H1 (cell line): ENCODE results near the gene MBNL2. TPM values are rescaled to one million over a fixed set of nuclear protein-coding genes. Genes with fewer than 3 reads are reported as not detected.

Experiments
- CTCF ChIA-PET: fragments of 300-600 bp; sonication (Branson Sonifier 250); formaldehyde crosslinking; loops from one replicate; lab custom pipeline; 2021; ENCODE audit not compliant: partially characterized antibody; lab: Charles Lee
- POLR2A ChIA-PET: fragments of 300-600 bp; sonication (Branson Sonifier 250); formaldehyde crosslinking; loops from one replicate; lab custom pipeline; 2021; ENCODE audit warnings: inconsistent platforms; ENCODE audit not compliant: partially characterized antibody; lab: Charles Lee
- DNase-seq, 2 experiments: peaks; one replicate each; pipeline versions ENCODE4 v3.0.0 to v3.0.0-alpha.2; 2010 to 2022; ENCODE audit warnings: low spot score in 2 of 2, low read depth in 1 of 2, mixed read lengths in 1 of 2
- FAIRE-seq: peaks from 2 replicates; lab custom pipeline; 2011; peaks lifted over from hg19 to GRCh38; lab: Jason Lieb, UNC
- H2AFZ ChIP-seq: 2 replicates; pipeline ENCODE4 v1.8.1; 2012; ENCODE audit warnings: low read length, inconsistent platforms
- H2AK5ac ChIP-seq: 2 replicates; pipeline ENCODE4 v1.6.1; 2013; ENCODE audit warnings: low read depth, low read length
- H2BK120ac ChIP-seq: replicated peaks from 2 replicates; pipeline ENCODE3; 2013; ENCODE audit warnings: low read depth, low read length, inconsistent platforms
- H2BK12ac ChIP-seq: 2 replicates; pipeline ENCODE4 v1.6.1; 2013; ENCODE audit warnings: low read depth, low read length
- H2BK15ac ChIP-seq: 2 replicates; pipeline ENCODE4 v1.6.1; 2013; ENCODE audit warnings: low read length
- H2BK20ac ChIP-seq: 2 replicates; pipeline ENCODE4 v1.6.1; 2013; ENCODE audit warnings: low read length
- H2BK5ac ChIP-seq: 2 replicates; pipeline ENCODE4 v1.6.1; 2013; ENCODE audit warnings: low read depth, low read length
- H3K14ac ChIP-seq: 2 replicates; pipeline ENCODE4 v1.6.1; 2013; ENCODE audit warnings: inconsistent platforms; ENCODE audit not compliant: insufficient read length
- H3K18ac ChIP-seq: 2 replicates; pipeline ENCODE4 v1.6.1; 2013; ENCODE audit warnings: low read length; ENCODE audit errors: extremely low read depth
- H3K23ac ChIP-seq: 2 replicates; pipeline ENCODE4 v1.6.1; 2013; ENCODE audit warnings: inconsistent platforms; ENCODE audit not compliant: insufficient read length
- H3K23me2 ChIP-seq: 2 replicates; pipeline ENCODE4 v1.6.1; 2013; ENCODE audit warnings: low read depth, low read length
- H3K27ac ChIP-seq: 2 replicates; pipeline ENCODE4 v1.6.1; 2011; ENCODE audit warnings: low read depth, low read length, inconsistent platforms
- H3K27me3 ChIP-seq, 4 experiments: replicated peaks in 1 of 4; 1 replicate in 1 of 4; 2 replicates in 3 of 4; pipeline versions ENCODE4 v1.6.1 to v1.8.1; 2011 to 2013; ENCODE audit warnings: low read length in 3 of 4, mild to moderate bottlenecking in 3 of 4, inconsistent platforms in 2 of 4, mixed read lengths in 2 of 4, moderate library complexity in 1 of 4; ENCODE audit not compliant: control insufficient read depth in 3 of 4, insufficient read depth in 3 of 4; ENCODE audit errors: extremely low read depth in 1 of 4
- H3K36me3 ChIP-seq, 4 experiments: 2 replicates each; pipeline versions ENCODE4 v1.6.1 to v1.8.1; 2011 to 2013; ENCODE audit warnings: mild to moderate bottlenecking in 4 of 4, low read length in 3 of 4, moderate library complexity in 2 of 4, control low read depth in 1 of 4, inconsistent platforms in 1 of 4; ENCODE audit not compliant: insufficient read depth in 4 of 4, control insufficient read depth in 2 of 4
- H3K4ac ChIP-seq: replicated peaks from 2 replicates; pipeline ENCODE3; 2013; ENCODE audit warnings: low read length, low read depth, mixed read lengths, inconsistent platforms; ENCODE audit not compliant: insufficient read length
- H3K4me1 ChIP-seq, 4 experiments: replicated peaks in 1 of 4; 1 replicate in 1 of 4; 2 replicates in 3 of 4; pipeline versions ENCODE4 v1.6.1 to v1.8.1; 2011 to 2013; ENCODE audit warnings: low read length in 3 of 4, inconsistent platforms in 2 of 4, mixed read lengths in 1 of 4; ENCODE audit not compliant: insufficient read depth in 4 of 4, control insufficient read depth in 3 of 4
- H3K4me2 ChIP-seq, 2 experiments: 2 replicates each; pipeline versions ENCODE4 v1.6.1 to v1.8.1; 2011 to 2013; ENCODE audit warnings: low read depth in 2 of 2, low read length in 2 of 2, control low read depth in 1 of 2, inconsistent platforms in 1 of 2, mild to moderate bottlenecking in 1 of 2; ENCODE audit not compliant: insufficient read depth in 1 of 2
- H3K4me3 ChIP-seq, 4 experiments: fragments of 200-600, 300-600 bp in 1 of 4; sonication (generic), shearing (Covaris generic), sonication (Bioruptor Twin) in 1 of 4; 2 replicates each; pipeline versions ENCODE4 v1.5.1 to v1.8.1; 2011 to 2016; ENCODE audit warnings: low read length in 4 of 4, low read depth in 3 of 4, control low read depth in 2 of 4, inconsistent platforms in 2 of 4, mild to moderate bottlenecking in 2 of 4, mixed read lengths in 1 of 4, moderate library complexity in 1 of 4; ENCODE audit not compliant: insufficient read depth in 2 of 4; ENCODE audit errors: extremely low read depth in 1 of 4
- H3K56ac ChIP-seq: replicated peaks from 2 replicates; pipeline ENCODE3; 2013; ENCODE audit warnings: low read depth, mild to moderate bottlenecking, mixed read lengths, low read length, inconsistent platforms; ENCODE audit not compliant: insufficient read length
- H3K79me1 ChIP-seq: 2 replicates; pipeline ENCODE4 v1.6.1; 2013; ENCODE audit warnings: low read depth, low read length, control low read depth
- H3K79me2 ChIP-seq, 2 experiments: 2 replicates each; pipeline versions ENCODE4 v1.6.1 to v1.8.1; 2012 to 2013; ENCODE audit warnings: low read length in 2 of 2, mild to moderate bottlenecking in 2 of 2, inconsistent platforms in 1 of 2; ENCODE audit not compliant: insufficient read depth in 2 of 2, control insufficient read depth in 1 of 2
- H3K9ac ChIP-seq, 4 experiments: replicated peaks in 1 of 4; 1 replicate in 1 of 4; 2 replicates in 3 of 4; pipeline versions ENCODE4 v1.6.1 to v1.8.1; 2011 to 2013; ENCODE audit warnings: low read depth in 3 of 4, low read length in 3 of 4, control low read depth in 2 of 4, mild to moderate bottlenecking in 2 of 4, moderate library complexity in 2 of 4, inconsistent platforms in 1 of 4; ENCODE audit errors: extremely low read depth in 1 of 4
- H3K9me3 ChIP-seq, 2 experiments: 2 replicates each; pipeline versions ENCODE4 v1.6.1 to v1.8.1; 2012 to 2013; ENCODE audit warnings: mild to moderate bottlenecking in 2 of 2, moderate library complexity in 2 of 2, control low read depth in 1 of 2, inconsistent platforms in 1 of 2, low read depth in 1 of 2, low read length in 1 of 2, mixed read lengths in 1 of 2; ENCODE audit not compliant: insufficient read depth in 2 of 2
- H4K20me1 ChIP-seq, 2 experiments: replicated peaks in 1 of 2; 2 replicates each; pipeline versions ENCODE3 to v1.8.1; 2011 to 2013; ENCODE audit warnings: inconsistent platforms in 2 of 2, low read length in 2 of 2, mild to moderate bottlenecking in 1 of 2; ENCODE audit not compliant: insufficient read depth in 2 of 2, control insufficient read depth in 1 of 2
- H4K5ac ChIP-seq: 2 replicates; pipeline ENCODE4 v1.6.1; 2013; ENCODE audit warnings: low read length, low read depth, mixed read lengths, inconsistent platforms; ENCODE audit not compliant: insufficient read length
- H4K8ac ChIP-seq: 2 replicates; pipeline ENCODE4 v1.8.0; 2013; ENCODE audit warnings: mild to moderate bottlenecking, moderate library complexity, low read length, inconsistent platforms; ENCODE audit not compliant: insufficient read depth; ENCODE audit errors: extremely low read depth
- H4K91ac ChIP-seq: replicated peaks from 2 replicates; pipeline ENCODE3; 2013; ENCODE audit warnings: low read length, mixed read lengths, inconsistent platforms; ENCODE audit not compliant: insufficient read length
- ATF3 ChIP-seq: IDR thresholded peaks from 2 replicates; pipeline ENCODE4 v1.6.1; 2011; ENCODE audit warnings: low read depth, mild to moderate bottlenecking, low read length; ENCODE audit not compliant: insufficient read depth
- BACH1 ChIP-seq: IDR thresholded peaks from 2 replicates; pipeline ENCODE4 v1.6.1; 2012; ENCODE audit warnings: low read length, improper control_type of control experiment
- CBX5 ChIP-seq: fragments of 300-800, 300-1000 bp; sonication (generic); IDR thresholded peaks from 2 replicates; pipeline ENCODE4 v1.7.1; 2016; ENCODE audit warnings: antibody characterized with exemption, low read length, low read depth
- CEBPB ChIP-seq: IDR thresholded peaks from 2 replicates; pipeline ENCODE4 v1.6.1; 2012; ENCODE audit warnings: low read depth, low read length
- EZH2 ChIP-seq: fragments of 200-600 bp; sonication (generic); IDR thresholded peaks from 2 replicates; pipeline ENCODE4 v1.7.1; 2012; ENCODE audit warnings: low read depth, mild to moderate bottlenecking, moderate library complexity, low read length, inconsistent platforms; ENCODE audit not compliant: severe bottlenecking
- GABPA ChIP-seq: IDR thresholded peaks from 2 replicates; pipeline ENCODE4 v1.6.1; 2011; ENCODE audit warnings: mild to moderate bottlenecking, low read length, moderate library complexity, borderline replicate concordance; ENCODE audit not compliant: insufficient read depth
- KDM4A ChIP-seq: IDR thresholded peaks from one replicate; pipeline ENCODE4 v1.7.1; 2012; ENCODE audit warnings: low read depth, mild to moderate bottlenecking, moderate library complexity, low read length, inconsistent platforms; ENCODE audit not compliant: severe bottlenecking
- POU5F1 ChIP-seq: IDR thresholded peaks from 2 replicates; pipeline ENCODE4 v1.6.1; 2011; ENCODE audit warnings: low read depth, mild to moderate bottlenecking, low read length, moderate library complexity
- RBBP5 ChIP-seq: IDR thresholded peaks from 2 replicates; pipeline ENCODE4 v1.7.1; 2012; ENCODE audit warnings: low read depth, mild to moderate bottlenecking, inconsistent platforms, low read length, moderate library complexity, borderline replicate concordance
- RNF2 ChIP-seq: fragments of 200-900, 300-1000 bp; sonication (generic); IDR thresholded peaks from 2 replicates; pipeline ENCODE4 v1.7.1; 2016; ENCODE audit warnings: borderline replicate concordance, low read depth, mild to moderate bottlenecking, antibody characterized with exemption, low read length; ENCODE audit not compliant: poor library complexity, severe bottlenecking; ENCODE audit errors: missing control alignments
- TEAD4 ChIP-seq: IDR thresholded peaks from 2 replicates; pipeline ENCODE4 v1.6.1; 2012; ENCODE audit warnings: low read depth, low read length, inconsistent platforms, mixed read lengths
- USF2 ChIP-seq: IDR thresholded peaks from 2 replicates; pipeline ENCODE4 v1.6.1; 2011; ENCODE audit warnings: low read length, improper control_type of control experiment
- WGBS, 2 experiments: shearing (Covaris generic) in 1 of 2; methylation state at CpG; one replicate each; pipeline versions ENCODE4 v1.1.6 to v1.1.7; 2013 to 2015; ENCODE audit warnings: low lambda C conversion rate in 2 of 2, mixed read lengths in 2 of 2, inconsistent platforms in 1 of 2, low coverage in 1 of 2, missing lambda C conversion rate in 1 of 2; ENCODE audit not compliant: insufficient replicate concordance in 2 of 2, insufficient coverage in 1 of 2, insufficient read length in 1 of 2; ENCODE audit errors: extremely low coverage in 1 of 2, missing lambda C conversion rate in 1 of 2; 5-methylcytosine and 5-hydroxymethylcytosine counted together
- polyA plus RNA-seq, 7 experiments: library from polyadenylated mRNA; depleted of rRNA in 3 of 7; stranded (reverse) in 5 of 7; unstranded in 2 of 7; fragments of >200 nt in 5 of 7; fragments of 200-250 nt in 2 of 7; gene quantifications; 1 replicate in 5 of 7; 2 replicates in 1 of 7; 4 replicates in 1 of 7; pipeline versions ENCODE4 v1.2.1 to v1.2.3, GENCODE V29; 2011 to 2013; ENCODE audit warnings: missing spikeins in 2 of 7, mixed read lengths in 2 of 7
- total RNA-seq: library from RNA; stranded (reverse); fragmentation: NEBNext Ultra II Directional; extraction: Animal tissue kit (Norgen Biotek cat#: 25700); gene quantifications from 2 replicates; pipeline ENCODE4 v1.2.1, GENCODE V29; 2021

Gene MBNL2
- total and polyA plus RNA-seq, 2 of the 8 experiments (the other 6 are each of a cell fraction or from before 2014, with no cell fraction given), result 1.0 to 2.6 TPM

- no peaks in the 10 kb centered on the region for H3K36me3 ChIP-seq
- no peaks in the 10 kb centered on the region for H3K79me1 ChIP-seq
- ChIA-PET CTCF (interaction anchor here (1.1 kb wide), 1 partner anchor 15 kb away, joined by 3 read pairs; no protein-coding TSS in a partner anchor), POLR2A (no interaction called here)
- peaks cover 0 to 6% (median 2%) of the 10 kb centered on the region in 4 experiments; a peak in 3 of 7 replicates for H3K4me1 ChIP-seq
- H2BK12ac ChIP-seq, result no peak overlapping the region
- H3K27ac ChIP-seq, result no peak overlapping the region
- H3K56ac ChIP-seq, result no peak overlapping the region
- no peaks in the 10 kb centered on the region for H3K23me2 ChIP-seq
- no peak overlapping the region for H2BK20ac ChIP-seq
- no peak overlapping the region for H2BK15ac ChIP-seq
- H2AK5ac ChIP-seq, result no peak overlapping the region
- H2BK120ac ChIP-seq, result no peak overlapping the region
- no peaks in the 10 kb centered on the region; a peak in 1 of 7 replicates for H3K27me3 ChIP-seq
- H4K5ac ChIP-seq, result no peak overlapping the region
- H4K91ac ChIP-seq, result no peak overlapping the region
- no peak overlapping the region for H3K14ac ChIP-seq
- H3K18ac ChIP-seq, result no peak overlapping the region
- no peak overlapping the region for H3K4me3 ChIP-seq
- H4K8ac ChIP-seq, result no peak overlapping the region
- H3K79me2 ChIP-seq, result no peaks in the 10 kb centered on the region
- H3K4ac ChIP-seq, result no peak overlapping the region
- no peak for FAIRE-seq
- no peak overlapping the region for H3K4me2 ChIP-seq
- no peak for DNase-seq
- no peaks in the 10 kb centered on the region for H3K9me3 ChIP-seq
- H2BK5ac ChIP-seq, result no peak overlapping the region
- no peak overlapping the region for H3K23ac ChIP-seq
- H4K20me1 ChIP-seq, result no peaks in the 10 kb centered on the region
- no peak overlapping the region for H3K9ac ChIP-seq
- 80% methylated on average over 4 of the region's 4 CpGs; no CpG with 5 or more reads in 1 of the 2 experiments for WGBS, 2 experiments
- no peak overlapping the region for H2AFZ ChIP-seq
- TF ChIP-seq RNF2 (no peak), CEBPB (no peak), RBBP5 (no peak), GABPA (no peak), BACH1 (no peak), EZH2 (no peak), USF2 (no peak), KDM4A (no peak), POU5F1 (no peak), TEAD4 (no peak), CBX5 (no peak), ATF3 (no peak)
These were observed 25.8 kb upstream of the MBNL2 start for GRCh38 chr13:97196340-97196739.
